ENCODE data around the gene FBXO11. TPM values are rescaled to one million over a fixed set of nuclear protein-coding genes. Genes with fewer than 3 reads are reported as not detected.
A peak's percentile ranks its signal among the peaks of the same experiment; 100 is the strongest.

FBXO11 gene
- total RNA-seq, 1 donor from 2014 or later, result 67.7 TPM

GRCh38 chr2:47784352-47784851 is 121.9 kb downstream of the FBXO11 start:
- no peak for DNase-seq (ENCODE audit: low spot score)

- peak; percentile 62 for DNase-seq (ENCODE audit: low spot score)
Observed at GRCh38 chr2:47783486-47784351, 122.6 kb downstream of the FBXO11 start.

GRCh38 chr2:47782671-47783485 is 123.4 kb downstream of the FBXO11 start, which contains the start of gene MSH6:
Gene MSH6, plus strand, starts transcription at chr2:47783145. Its CDS starts 89 bp downstream, at chr2:47783234.
- peak; percentile 88 for DNase-seq (ENCODE audit: low spot score)

GRCh38 chr2:47782381-47782670 is 124.0 kb downstream of the FBXO11 start:
- DNase-seq (ENCODE audit: low spot score), result no peak

- no peak for DNase-seq (ENCODE audit: low spot score)
Observed at GRCh38 chr2:47779426-47779790, 126.9 kb downstream of the FBXO11 start.

- DNase-seq (ENCODE audit: low spot score), result no peak
Observed at GRCh38 chr2:47778698-47779425, 127.4 kb downstream of the FBXO11 start.

GRCh38 chr2:47777277-47777937 is 128.9 kb downstream of the FBXO11 start:
- no peak for DNase-seq (ENCODE audit: low spot score)

GRCh38 chr2:47774567-47774966 is 131.7 kb downstream of the FBXO11 start:
- DNase-seq (ENCODE audit: low spot score), result no peak

GRCh38 chr2:47772343-47772742 is 134.0 kb downstream of the FBXO11 start:
- no peak for DNase-seq (ENCODE audit: low spot score)

- no peak for DNase-seq (ENCODE audit: low spot score)
Observed at GRCh38 chr2:47771211-47771610, 135.1 kb downstream of the FBXO11 start.

- no peak for DNase-seq (ENCODE audit: low spot score)
Observed at GRCh38 chr2:47769318-47769717, 137.0 kb downstream of the FBXO11 start.

GRCh38 chr2:47767880-47768609 is 138.3 kb downstream of the FBXO11 start:
- peak; percentile 56 for DNase-seq (ENCODE audit: low spot score)

- no peak for DNase-seq (ENCODE audit: low spot score)
Observed at GRCh38 chr2:47767497-47767844, 138.8 kb downstream of the FBXO11 start.

GRCh38 chr2:47751856-47752414 is 154.4 kb downstream of the FBXO11 start:
- no peak for DNase-seq (ENCODE audit: low spot score)

- DNase-seq (ENCODE audit: low spot score), result no peak
Observed at GRCh38 chr2:47747878-47748277, 158.4 kb downstream of the FBXO11 start.

- no peak for DNase-seq (ENCODE audit: low spot score)
Observed at GRCh38 chr2:47744074-47744473, 162.2 kb downstream of the FBXO11 start.

- no peak for DNase-seq (ENCODE audit: low spot score)
Observed at GRCh38 chr2:47741637-47742036, 164.7 kb downstream of the FBXO11 start.

- DNase-seq (ENCODE audit: low spot score), result no peak
Observed at GRCh38 chr2:47741101-47741500, 165.2 kb downstream of the FBXO11 start.

Measured in ureter (tissue), 1 donor.